ENCODE results near the gene EPM2AIP1.

EPM2AIP1 gene

GRCh38 chr3:36943601-36944000, 49.3 kb downstream of the EPM2AIP1 start:
- H3K9me3 ChIP-seq (ENCODE audit: insufficient read depth, low read depth, low read length): peaks cover 5% of the 10 kb centered on the region
- no peaks in the 10 kb centered on the region for H3K36me3 ChIP-seq (ENCODE audit: insufficient read depth, low read depth, low read length)
- peak overlapping the region; percentile 74; the same call in 1 of the 2 replicates for H3K9ac ChIP-seq (ENCODE audit: low read depth, low read length)
- peaks cover 42% of the 10 kb centered on the region for H3K27me3 ChIP-seq (ENCODE audit: insufficient read depth, low read length)
- peak overlapping the region; percentile 76 for H3K4me3 ChIP-seq (ENCODE audit: low read length)
- no peak overlapping the region for H3K27ac ChIP-seq (ENCODE audit: low read length)
- peaks cover 4% of the 10 kb centered on the region; the same call in 1 of the 2 replicates for H3K4me1 ChIP-seq (ENCODE audit: insufficient read depth, low read length)

GRCh38 chr3:36942638-36943248, 50.2 kb downstream of the EPM2AIP1 start:
- H3K27ac ChIP-seq (ENCODE audit: low read length): no peak overlapping the region
- no peak overlapping the region for H3K9ac ChIP-seq (ENCODE audit: low read depth, low read length)
- no peaks in the 10 kb centered on the region for H3K36me3 ChIP-seq (ENCODE audit: insufficient read depth, low read depth, low read length)
- H3K9me3 ChIP-seq (ENCODE audit: insufficient read depth, low read depth, low read length): peaks cover under 1% of the 10 kb centered on the region
- no peak overlapping the region; the same call in 1 of the 2 replicates for H3K4me3 ChIP-seq (ENCODE audit: low read length)
- H3K4me1 ChIP-seq (ENCODE audit: insufficient read depth, low read length): peaks cover 5% of the 10 kb centered on the region; the same call in 1 of the 2 replicates
- H3K27me3 ChIP-seq (ENCODE audit: insufficient read depth, low read length): peaks cover 42% of the 10 kb centered on the region

GRCh38 chr3:36941658-36942057, 51.3 kb downstream of the EPM2AIP1 start:
- Histone ChIP-seq H3K4me1 (ENCODE audit: insufficient read depth, low read length) (peaks cover 12% of the 10 kb centered on the region; the same call in 1 of the 2 replicates), H3K36me3 (ENCODE audit: insufficient read depth, low read depth, low read length) (no peaks in the 10 kb centered on the region), H3K27me3 (ENCODE audit: insufficient read depth, low read length) (peaks cover 42% of the 10 kb centered on the region), H3K4me3 (ENCODE audit: low read length) (no peak overlapping the region), H3K9me3 (ENCODE audit: insufficient read depth, low read depth, low read length) (no peaks in the 10 kb centered on the region; the same call in 1 of the 2 replicates), H3K27ac (ENCODE audit: low read length) (no peak overlapping the region), H3K9ac (ENCODE audit: low read depth, low read length) (no peak overlapping the region)

GRCh38 chr3:36941162-36941561, 51.8 kb downstream of the EPM2AIP1 start:
- Histone ChIP-seq H3K27me3 (ENCODE audit: insufficient read depth, low read length) (peaks cover 42% of the 10 kb centered on the region), H3K9ac (ENCODE audit: low read depth, low read length) (no peak overlapping the region), H3K27ac (ENCODE audit: low read length) (no peak overlapping the region), H3K4me1 (ENCODE audit: insufficient read depth, low read length) (peaks cover 12% of the 10 kb centered on the region; the same call in 1 of the 2 replicates), H3K4me3 (ENCODE audit: low read length) (no peak overlapping the region), H3K9me3 (ENCODE audit: insufficient read depth, low read depth, low read length) (no peaks in the 10 kb centered on the region; the same call in 1 of the 2 replicates), H3K36me3 (ENCODE audit: insufficient read depth, low read depth, low read length) (no peaks in the 10 kb centered on the region)

GRCh38 chr3:36937492-36937891, 55.4 kb downstream of the EPM2AIP1 start:
- Histone ChIP-seq H3K36me3 (ENCODE audit: insufficient read depth, low read depth, low read length) (no peaks in the 10 kb centered on the region), H3K27ac (ENCODE audit: low read length) (no peak overlapping the region), H3K27me3 (ENCODE audit: insufficient read depth, low read length) (peaks cover 6% of the 10 kb centered on the region; the same call in 1 of the 2 replicates), H3K9ac (ENCODE audit: low read depth, low read length) (peak overlapping the region; percentile 14; the same call in 1 of the 2 replicates), H3K9me3 (ENCODE audit: insufficient read depth, low read depth, low read length) (no peaks in the 10 kb centered on the region), H3K4me3 (ENCODE audit: low read length) (no peak overlapping the region), H3K4me1 (ENCODE audit: insufficient read depth, low read length) (peaks cover 16% of the 10 kb centered on the region)
